Stimulated activated CD8-positive, alpha-beta memory T cell treated with anti-CD3 and anti-CD28 coated beads, Interleukin-2, amount 100 ng/mL, for 1 hour (primary cell): ENCODE data around the gene MACF1.
"Not testable (repeated sequence)": the region's sequence is repeated elsewhere in the genome, so short reads cannot be mapped to it uniquely, and the experiment has no call there.

ENCODE experiments used
- DNase-seq, 2 donors: peaks; one replicate each; pipeline ENCODE4 v3.0.0-alpha.2; 2020; ENCODE audit warnings: low read depth in 2 of 2

The MACF1 gene

GRCh38 chr1:39511477-39511876 is 307.0 kb downstream of the MACF1 start:
- DNase-seq = not testable (repeated sequence)

DNA sequence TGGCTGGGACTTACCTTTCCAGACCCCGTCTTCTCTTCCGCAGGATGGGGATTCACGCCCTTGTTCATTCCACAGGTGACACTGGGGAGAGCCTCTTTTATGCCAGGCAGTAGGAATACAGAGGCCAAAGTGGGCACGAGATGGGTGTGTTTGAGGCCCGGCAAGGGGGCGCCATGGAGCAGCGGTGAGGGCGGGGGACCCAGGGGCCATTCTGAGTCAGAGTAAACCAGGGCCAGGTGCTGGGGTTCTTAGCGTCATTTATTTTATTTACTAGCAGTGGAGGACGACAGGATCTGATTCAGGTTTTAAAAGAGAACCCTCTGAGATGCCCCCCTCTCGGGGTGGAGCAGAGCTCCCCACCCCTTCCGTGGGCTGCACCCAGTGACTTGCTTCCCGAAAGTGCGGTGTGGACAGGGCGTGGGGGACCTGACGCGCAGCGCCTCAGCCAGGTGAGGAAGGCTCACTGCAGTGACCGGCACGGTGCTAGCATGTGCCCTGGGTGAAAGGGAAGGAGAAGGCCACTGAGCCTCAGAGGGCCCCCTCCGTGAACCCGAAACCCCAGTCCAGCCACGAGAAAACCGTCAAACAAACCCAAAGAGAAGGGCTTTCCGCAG is 307.8 kb downstream of the MACF1 start:
- DNase-seq = not testable (repeated sequence)

DNA sequence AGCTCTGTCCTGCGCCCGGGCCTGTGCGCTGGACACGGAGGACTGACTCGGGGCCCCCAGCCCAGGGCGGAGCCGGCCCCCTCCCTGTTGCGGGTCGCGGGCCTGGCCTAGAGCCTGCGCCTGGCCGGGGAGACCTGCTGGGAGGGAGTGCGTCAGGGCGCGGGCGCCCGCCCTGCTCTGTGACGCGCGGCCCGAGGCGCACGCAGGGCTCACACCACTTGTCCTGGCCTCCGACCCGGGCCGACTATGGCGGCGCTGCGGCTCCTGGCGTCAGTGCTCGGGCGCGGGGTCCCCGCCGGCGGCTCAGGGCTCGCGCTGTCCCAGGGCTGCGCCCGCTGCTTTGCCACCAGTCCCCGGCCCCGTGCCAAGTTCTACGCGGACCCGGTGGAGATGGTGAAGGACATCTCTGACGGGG is 310.2 kb downstream of the MACF1 start:
- DNase-seq = not testable (repeated sequence)

GRCh38 chr1:39515131-39516086 is 310.9 kb downstream of the MACF1 start:
- not testable (repeated sequence) for DNase-seq

DNA sequence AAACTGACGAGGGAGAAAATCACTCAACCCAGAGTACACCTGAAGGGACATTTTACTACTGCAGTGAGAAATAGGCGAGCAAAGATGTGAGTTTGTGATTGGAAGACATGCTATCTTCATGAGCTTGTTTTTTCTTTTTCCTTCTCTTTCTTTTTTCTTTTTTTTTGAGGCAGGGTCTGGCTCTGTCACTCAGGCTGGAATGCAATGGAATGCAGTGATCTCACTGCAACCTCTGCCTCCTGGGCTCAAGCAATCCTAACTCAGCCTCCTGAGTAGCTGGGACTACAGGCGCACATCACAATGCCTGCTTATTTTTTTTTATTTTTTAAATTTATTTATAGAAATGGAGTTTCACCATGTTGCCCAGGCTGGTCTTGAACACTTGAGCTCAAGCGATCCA is 312.3 kb downstream of the MACF1 start:
- not testable (repeated sequence) for DNase-seq

DNA sequence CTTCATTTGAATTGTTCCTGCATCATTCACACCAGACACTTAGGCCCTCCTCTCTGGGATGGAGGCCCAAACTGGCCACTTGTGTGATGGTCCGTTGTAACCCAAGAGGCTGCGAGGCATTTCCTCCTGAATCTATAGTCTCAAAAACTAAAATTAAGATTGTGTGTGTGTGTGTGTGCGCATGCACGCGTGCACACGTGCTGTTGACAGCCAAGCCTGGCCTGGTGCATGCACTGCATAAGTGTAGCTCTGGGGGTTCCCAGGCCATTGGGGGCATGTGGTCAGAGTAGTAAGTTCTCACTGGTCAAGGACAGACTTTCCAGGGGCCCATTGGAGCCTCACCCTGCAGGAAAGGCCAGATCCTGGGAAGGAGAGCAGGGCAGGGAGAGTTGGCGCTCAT is 313.4 kb downstream of the MACF1 start:
- DNase-seq = not testable (repeated sequence)

- DNase-seq = not testable (repeated sequence)
These were observed 314.9 kb downstream of the MACF1 start for GRCh38 chr1:39519376-39519775.

GRCh38 chr1:39522221-39522620 is 317.7 kb downstream of the MACF1 start:
- DNase-seq = not testable (repeated sequence)

GRCh38 chr1:39522661-39523567 is 318.4 kb downstream of the MACF1 start:
- no peak for DNase-seq

GRCh38 chr1:39524171-39524570 is 319.7 kb downstream of the MACF1 start:
- DNase-seq = no peak

GRCh38 chr1:39524591-39525365 is 320.3 kb downstream of the MACF1 start:
- DNase-seq = no peak

GRCh38 chr1:39525366-39526165 is 321.1 kb downstream of the MACF1 start:
- peak in 1 of 2 donors; percentile 3 for DNase-seq

DNA sequence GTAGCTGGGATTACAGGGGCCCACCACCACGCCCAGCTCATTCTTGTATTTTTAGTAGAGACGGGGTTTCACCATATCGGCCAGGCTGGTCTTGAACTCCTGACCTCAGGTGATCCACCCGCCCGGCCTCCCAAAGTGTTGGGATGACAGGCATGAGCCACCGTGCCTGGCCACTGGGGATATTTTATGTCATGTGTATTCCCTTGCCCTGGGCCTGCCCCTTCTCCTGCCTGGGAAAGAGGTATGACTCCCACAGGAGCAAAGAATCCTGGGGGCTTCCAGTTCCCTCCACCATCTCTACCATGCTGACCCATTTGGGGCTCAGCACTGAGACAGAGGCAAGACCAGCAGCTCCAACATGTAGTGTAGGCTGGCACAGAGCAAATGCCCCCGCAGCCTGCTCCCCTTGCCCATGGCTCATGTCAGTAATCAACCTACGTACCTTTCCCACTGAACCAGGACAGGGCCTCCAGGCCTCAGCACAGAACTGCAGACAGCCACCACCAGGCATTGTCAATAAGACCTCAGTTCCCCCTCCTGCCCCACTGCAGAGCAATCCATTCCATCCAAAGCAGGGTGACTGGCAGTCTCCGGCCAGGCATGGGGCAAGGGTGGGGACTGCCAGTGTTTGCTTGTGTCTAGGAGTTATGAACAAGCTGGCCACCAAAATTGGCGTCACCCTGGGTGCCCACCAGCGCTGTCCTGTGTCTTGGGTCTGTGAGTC is 322.1 kb downstream of the MACF1 start:
- no peak for DNase-seq

GRCh38 chr1:39527190-39527579 is 322.7 kb downstream of the MACF1 start:
- DNase-seq = not testable (repeated sequence)

- no peak for DNase-seq
These were observed 323.6 kb downstream of the MACF1 start for GRCh38 chr1:39528082-39528481.

DNA sequence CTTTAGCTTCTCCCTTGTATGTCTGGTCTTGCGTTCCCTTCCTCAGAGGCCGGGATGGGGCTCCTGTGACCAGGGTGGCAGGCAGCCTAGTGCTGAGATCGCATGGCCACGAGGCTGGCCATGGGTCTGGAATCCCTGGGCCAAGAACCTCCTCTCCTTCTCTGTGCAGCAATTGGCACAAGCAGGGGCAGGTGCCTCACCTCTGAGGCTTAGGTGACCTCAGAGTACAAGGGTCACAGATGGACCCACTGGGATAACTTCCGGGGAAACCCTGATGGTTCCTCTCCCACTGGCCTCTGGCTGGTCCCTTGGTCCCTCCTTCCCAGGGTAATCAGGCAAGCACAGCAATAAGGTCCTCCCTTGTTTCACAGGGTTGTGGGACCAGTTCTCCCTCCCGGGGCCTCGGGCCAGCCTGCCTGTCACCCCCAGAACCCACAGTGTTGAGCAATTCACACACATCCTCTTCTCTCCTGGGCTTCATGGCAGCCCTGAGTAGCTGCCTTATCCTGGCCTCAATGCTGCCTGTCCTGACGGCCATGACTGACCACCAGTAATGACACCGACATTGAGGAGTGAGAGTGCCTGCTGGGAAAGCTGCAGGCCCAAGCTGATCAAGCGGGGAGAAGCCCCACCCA is 325.5 kb downstream of the MACF1 start:
- no peak for DNase-seq

DNA sequence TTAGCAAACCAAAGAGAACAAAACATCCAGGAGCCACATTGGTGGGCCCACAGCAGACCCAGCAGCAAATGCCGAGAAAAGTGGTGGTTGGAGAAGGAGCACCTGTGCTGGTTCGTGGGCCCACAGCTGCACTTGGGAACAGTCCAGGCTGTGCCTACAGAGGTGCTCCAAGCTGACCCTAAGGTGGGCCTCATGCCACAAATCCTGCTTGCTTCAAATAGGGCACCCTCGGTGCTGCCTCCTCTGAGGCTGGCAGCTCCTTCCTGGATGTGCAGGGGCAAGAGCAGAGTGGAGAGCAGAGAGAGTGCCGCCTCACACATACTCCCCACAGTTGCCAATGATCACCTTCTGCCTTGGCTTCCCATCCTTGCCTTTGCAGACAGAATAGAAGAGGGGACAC is 327.0 kb downstream of the MACF1 start:
- no peak for DNase-seq

DNA sequence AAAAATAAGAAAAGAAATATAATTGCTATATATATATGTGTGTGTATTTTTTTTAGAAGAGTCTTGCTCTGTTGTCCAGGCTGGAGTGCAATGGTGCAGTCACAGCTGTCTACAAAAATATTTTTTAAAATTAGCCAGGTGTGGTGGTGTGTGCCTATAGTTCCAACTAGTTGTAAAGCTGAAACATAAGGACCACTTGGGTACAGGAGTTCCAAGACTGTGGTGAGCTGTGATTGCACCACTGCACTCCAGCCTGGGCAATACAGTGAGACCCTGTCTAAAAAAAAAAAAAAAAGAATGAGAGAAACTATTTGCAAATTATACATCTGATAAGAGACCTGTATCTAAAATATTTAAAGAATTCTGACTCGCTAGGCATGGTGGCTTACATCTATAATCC is 328.9 kb downstream of the MACF1 start:
- DNase-seq = no peak
